ENCODE data around the gene TOMM20.

The TOMM20 gene

DNA sequence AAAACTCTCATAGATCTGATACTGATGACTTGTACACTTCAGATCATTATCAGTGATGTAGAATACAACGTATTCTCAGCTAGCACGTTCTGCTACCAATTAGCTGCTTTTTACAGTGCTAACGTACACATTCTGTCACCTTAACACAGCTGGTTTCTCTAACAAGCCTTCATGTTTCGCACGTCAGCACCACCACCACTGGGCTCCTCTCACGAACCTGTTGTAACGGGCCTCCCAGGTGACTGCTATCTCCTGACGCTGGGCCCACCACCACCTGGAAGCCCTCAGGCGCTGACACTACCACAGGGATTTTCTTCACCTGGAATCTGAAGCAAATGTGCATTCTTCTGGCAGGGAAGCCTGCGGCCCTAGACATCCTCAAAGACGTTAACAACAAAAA, 19.8 kb downstream of the TOMM20 start:
- DNase-seq (ENCODE audit: low spot score): no peak
- TF ChIP-seq, protein P1, sequence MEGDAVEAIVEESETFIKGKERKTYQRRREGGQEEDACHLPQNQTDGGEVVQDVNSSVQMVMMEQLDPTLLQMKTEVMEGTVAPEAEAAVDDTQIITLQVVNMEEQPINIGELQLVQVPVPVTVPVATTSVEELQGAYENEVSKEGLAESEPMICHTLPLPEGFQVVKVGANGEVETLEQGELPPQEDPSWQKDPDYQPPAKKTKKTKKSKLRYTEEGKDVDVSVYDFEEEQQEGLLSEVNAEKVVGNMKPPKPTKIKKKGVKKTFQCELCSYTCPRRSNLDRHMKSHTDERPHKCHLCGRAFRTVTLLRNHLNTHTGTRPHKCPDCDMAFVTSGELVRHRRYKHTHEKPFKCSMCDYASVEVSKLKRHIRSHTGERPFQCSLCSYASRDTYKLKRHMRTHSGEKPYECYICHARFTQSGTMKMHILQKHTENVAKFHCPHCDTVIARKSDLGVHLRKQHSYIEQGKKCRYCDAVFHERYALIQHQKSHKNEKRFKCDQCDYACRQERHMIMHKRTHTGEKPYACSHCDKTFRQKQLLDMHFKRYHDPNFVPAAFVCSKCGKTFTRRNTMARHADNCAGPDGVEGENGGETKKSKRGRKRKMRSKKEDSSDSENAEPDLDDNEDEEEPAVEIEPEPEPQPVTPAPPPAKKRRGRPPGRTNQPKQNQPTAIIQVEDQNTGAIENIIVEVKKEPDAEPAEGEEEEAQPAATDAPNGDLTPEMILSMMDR (IDR thresholded peaks at IDR 0.05; ENCODE audit: extremely low read depth, missing control alignments): no peak

DNA sequence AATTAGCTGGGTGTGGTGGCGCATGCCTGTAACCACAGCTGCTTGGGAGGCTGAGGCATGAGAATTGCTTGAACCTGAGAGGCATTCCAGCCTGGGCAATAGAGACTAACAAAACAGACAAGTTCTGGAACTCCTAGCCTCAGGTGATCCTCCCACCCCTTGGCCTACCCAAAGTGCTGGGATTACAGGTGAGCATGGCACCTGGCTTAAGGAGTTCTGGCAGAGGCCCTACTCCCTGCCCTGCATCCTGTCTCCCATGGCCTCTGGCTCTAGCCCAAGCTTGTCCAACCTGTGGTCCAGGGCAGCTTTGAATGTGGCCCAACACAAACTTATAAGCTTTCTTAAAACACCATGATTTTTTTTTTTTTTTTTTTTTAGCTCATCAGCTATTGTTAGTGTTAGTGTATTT, 20.4 kb downstream of the TOMM20 start:
- DNase-seq (ENCODE audit: low spot score): no peak
- TF ChIP-seq, protein P1 (IDR thresholded peaks at IDR 0.05; ENCODE audit: extremely low read depth, missing control alignments): no peak

DNA sequence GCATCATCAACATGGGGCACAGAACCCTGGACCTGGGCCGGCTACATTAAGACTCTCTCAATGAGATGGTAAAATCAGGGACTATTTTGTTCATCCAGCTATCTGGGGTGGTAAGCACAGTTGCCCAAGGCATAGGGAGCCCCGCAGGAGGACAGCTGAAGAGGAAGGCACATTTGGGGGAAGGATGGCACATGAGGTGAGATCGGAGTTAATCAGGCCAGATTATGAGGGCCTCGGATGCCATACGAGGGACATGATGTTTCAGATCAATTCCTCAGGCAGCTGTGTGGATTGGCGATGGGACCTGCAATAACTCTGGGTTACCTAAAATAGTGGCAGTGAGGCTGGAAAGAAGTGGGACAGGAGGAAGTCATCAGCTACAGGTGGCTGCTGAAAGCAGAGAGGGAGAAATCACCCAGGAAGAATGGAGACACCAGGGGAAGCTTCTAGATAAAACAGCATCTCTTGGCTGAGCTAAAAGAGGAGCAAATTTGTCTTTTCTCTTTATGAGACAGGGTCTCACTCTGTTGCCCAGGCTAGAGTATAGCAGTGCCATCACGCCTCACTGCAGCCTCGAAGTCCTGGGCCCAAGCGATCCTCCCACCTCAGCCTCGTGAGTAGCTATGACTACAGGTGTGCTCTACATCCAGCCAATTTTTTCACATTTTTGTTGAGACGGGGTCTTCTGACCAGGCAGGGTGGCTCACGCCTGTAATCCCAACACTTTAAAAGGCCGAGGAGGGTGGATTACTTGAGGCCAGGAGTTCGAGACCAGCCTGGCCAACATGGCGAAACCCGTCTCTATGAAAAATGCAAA, 21.1 kb downstream of the TOMM20 start:
- TF ChIP-seq, protein P1 (IDR thresholded peaks at IDR 0.05; ENCODE audit: extremely low read depth, missing control alignments): no peak
- DNase-seq (ENCODE audit: low spot score): no peak

- no peak for DNase-seq (ENCODE audit: low spot score)
- TF ChIP-seq, protein P1 (IDR thresholded peaks at IDR 0.05; ENCODE audit: extremely low read depth, missing control alignments): no peak
Observed at GRCh38 chr1:235106457-235106856, 22.2 kb downstream of the TOMM20 start.

GRCh38 chr1:235105051-235106043, 23.3 kb downstream of the TOMM20 start:
- DNase-seq (ENCODE audit: low spot score): peak; percentile 78
- TF ChIP-seq, protein P1 (IDR thresholded peaks at IDR 0.05; ENCODE audit: extremely low read depth, missing control alignments): no peak

DNA sequence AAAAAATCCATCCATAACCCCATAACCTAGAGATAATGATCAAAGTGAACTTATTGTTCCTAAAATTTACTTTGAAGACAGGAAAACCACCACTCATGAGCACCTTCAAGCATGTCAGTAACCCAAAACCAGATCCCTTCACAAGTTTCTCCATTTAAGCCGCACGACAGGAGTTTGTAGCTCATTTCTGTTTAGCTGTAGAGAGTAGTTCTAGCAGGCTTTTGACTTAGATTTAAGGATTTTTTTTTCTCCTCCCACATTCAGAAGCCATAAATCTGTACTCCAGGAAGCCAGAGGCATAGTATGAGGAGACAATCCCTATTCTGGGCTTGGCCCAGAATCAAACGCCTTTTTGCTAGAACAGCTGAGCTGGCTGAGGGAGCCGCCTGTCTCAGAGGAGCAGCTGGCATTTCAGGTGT, 25.6 kb downstream of the TOMM20 start:
- DNase-seq (ENCODE audit: low spot score): no peak
- TF ChIP-seq, protein P1 (IDR thresholded peaks at IDR 0.05; ENCODE audit: extremely low read depth, missing control alignments): no peak

DNA sequence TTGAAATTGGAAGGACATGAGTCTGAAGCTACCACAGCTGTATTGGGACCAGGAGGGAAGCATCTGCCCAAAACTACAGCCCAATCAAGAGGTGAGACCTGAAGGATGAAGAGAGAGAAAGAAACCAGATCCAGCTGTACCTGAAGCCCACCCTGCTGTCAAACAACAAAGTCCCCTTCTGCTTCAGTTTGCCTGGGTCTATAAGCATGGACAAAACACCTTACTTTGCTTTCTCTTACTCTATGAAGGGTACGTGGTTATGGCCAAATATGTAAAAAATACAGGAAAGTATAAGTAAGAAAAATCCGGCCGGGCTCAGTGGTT, 26.4 kb downstream of the TOMM20 start:
- TF ChIP-seq, protein P1 (IDR thresholded peaks at IDR 0.05; ENCODE audit: extremely low read depth, missing control alignments): no peak
- DNase-seq (ENCODE audit: low spot score): no peak
